Ovary (tissue), 9 donors: ENCODE data around the gene TNKS2. TPM values are rescaled to one million over a fixed set of nuclear protein-coding genes. Genes with fewer than 3 reads are reported as not detected.

Source experiments
- DNase-seq, 5 donors: peaks; one replicate each; pipeline ENCODE4 v3.0.0-alpha.2; 2019 to 2020
- H3K27ac ChIP-seq, 2 donors: fragments of 200-600 bp; one replicate each; pipeline versions ENCODE4 v1.5.1 to v1.8.0; 2019 to 2022
- H3K27me3 ChIP-seq: fragments of 200-600 bp; one replicate; pipeline ENCODE4 v1.8.0; 2022
- H3K36me3 ChIP-seq: fragments of 200-600 bp; sonication (generic); one replicate; pipeline ENCODE4 v1.5.1; 2019
- H3K4me1 ChIP-seq: one replicate; pipeline ENCODE4 v1.8.1; 2013; ENCODE audit warnings: mild to moderate bottlenecking, moderate library complexity; ENCODE audit not compliant: insufficient read depth
- H3K4me3 ChIP-seq: fragments of 200-600 bp; sonication (generic); one replicate; pipeline ENCODE4 v1.5.1; 2017
- H3K9me3 ChIP-seq, 2 donors: fragments of 200-600 bp in 1 of 2; sonication (generic) in 1 of 2; one replicate each; pipeline versions ENCODE4 v1.5.1 to v1.8.1; 2013 to 2019; ENCODE audit warnings: mild to moderate bottlenecking in 1 of 2, moderate library complexity in 1 of 2
- CTCF ChIP-seq, 3 donors: fragments of 450-650 bp in 2 of 3; fragments of 200-600 bp in 1 of 3; IDR thresholded peaks; one replicate each; pipeline versions ENCODE4 v1.5.1 to v1.8.0; 2016 to 2022; ENCODE audit warnings: antibody characterized with exemption in 3 of 3, mild to moderate bottlenecking in 1 of 3
- EP300 ChIP-seq: sonication (generic); formaldehyde crosslinking; IDR thresholded peaks from one replicate; pipeline ENCODE4 v1.6.1; 2017; ENCODE audit warnings: antibody characterized with exemption
- POLR2A ChIP-seq: fragments of 450-650 bp; IDR thresholded peaks from one replicate; pipeline ENCODE4 v1.6.1; 2017; ENCODE audit warnings: antibody characterized with exemption, mild to moderate bottlenecking, moderate library complexity
- WGBS, 3 donors: extraction: QIAGEN DNeasy Blood & Tissue Kit in 1 of 3; methylation state at CpG; one replicate each; pipeline versions ENCODE4 v1.1.5 to v1.1.7; 2013 to 2017; 5-methylcytosine and 5-hydroxymethylcytosine counted together
- intact Hi-C, 4 donors: fragments of 100-400 bp; cut with DNase I; formaldehyde crosslinking; loops; one replicate each; pipeline versions ENCODE4 v1.11.0 to v1.15.1; 2022 to 2023
- polyA plus RNA-seq, 2 donors: library from polyadenylated mRNA; stranded (reverse); fragments of 200-250 nt in 1 of 2; fragments of 350-450 nt in 1 of 2; fragmentation: Illumina TruSeq in 1 of 2; extraction: RNeasy Lipid Tissue Mini Kit (QIAGEN cat#74804) in 1 of 2; gene quantifications; one replicate each; pipeline ENCODE4 v1.2.3, GENCODE V29; 2013 to 2014
- total RNA-seq, 7 donors: library from RNA; depleted of rRNA in 2 of 7; stranded (reverse); fragments of >200 nt in 2 of 7; fragmentation: NEBNext Ultra II Directional in 3 of 7; extraction: Animal tissue kit (Norgen Biotek cat#: 25700) in 3 of 7; gene quantifications; one replicate each; pipeline versions ENCODE4 v1.1.0 to v1.2.4, GENCODE V29; 2016 to 2023
- donor health status: DM: no; HTN: no; CAD: no; lungs with moderate emphysema.
- donor health status: DM: no; HTN: no; CAD: no.
- donor health status: Bipolar disorder and iron deficiency.
- donor health status: DM: yes; HTN: yes; CAD: no.
- donor health status: DM: no; HTN: no; CAD: no.
- donor health status: DM: yes; HTN: yes; CAD: no.

TNKS2 gene
- total and polyA plus RNA-seq, 9 donors, result 19.4 to 52.6 (median 42.8) TPM

GRCh38 chr10:91768123-91768522 lies 30.1 kb upstream of the TNKS2 start:
- Histone ChIP-seq H3K4me3 (no peak overlapping the region), H3K36me3 (no peaks in the 10 kb centered on the region), H3K9me3 (no peaks in the 10 kb centered on the region), H3K4me1 (no peaks in the 10 kb centered on the region), H3K27me3 (no peaks in the 10 kb centered on the region), H3K27ac (no peak overlapping the region)
- intact Hi-C loops, result loop anchor here in 3 of 4 donors (10.0 kb wide), 1 partner anchor 147 kb away; no protein-coding TSS in a partner anchor
- 87 to 94% (median 93%) methylated on average over 3 of the region's 3 CpGs for WGBS, 3 donors
- TF ChIP-seq CTCF (IDR thresholded peaks at IDR 0.05) (no peak), POLR2A (no peak), EP300 (no peak)
- DNase-seq, result no peak

- no peak for DNase-seq
- intact Hi-C loops, result no loop called here
- Histone ChIP-seq H3K4me3 (no peak overlapping the region), H3K4me1 (no peaks in the 10 kb centered on the region), H3K27me3 (no peaks in the 10 kb centered on the region), H3K9me3 (no peaks in the 10 kb centered on the region), H3K27ac (no peak overlapping the region), H3K36me3 (no peaks in the 10 kb centered on the region)
- WGBS, 3 donors, result 34 to 43% (median 41%) methylated on average over 1 of the region's 1 CpG
- no peak for TF ChIP-seq POLR2A
- no peak for TF ChIP-seq EP300
- no peak for TF ChIP-seq CTCF (IDR thresholded peaks at IDR 0.05)
Measured at GRCh38 chr10:91771907-91772306, 26.3 kb upstream of the TNKS2 start.

GRCh38 chr10:91772461-91772860 lies 25.8 kb upstream of the TNKS2 start:
- TF ChIP-seq CTCF (IDR thresholded peaks at IDR 0.05), result no peak
- no peak for TF ChIP-seq EP300
- no peak for TF ChIP-seq POLR2A

GRCh38 chr10:91772869-91773268 lies 25.4 kb upstream of the TNKS2 start:
- Histone ChIP-seq H3K4me3 (no peak overlapping the region), H3K27me3 (no peaks in the 10 kb centered on the region), H3K27ac (no peak overlapping the region), H3K9me3 (no peaks in the 10 kb centered on the region), H3K4me1 (no peaks in the 10 kb centered on the region), H3K36me3 (no peaks in the 10 kb centered on the region)
- no peak for DNase-seq
- intact Hi-C loops, result no loop called here
- TF ChIP-seq POLR2A (no peak), EP300 (no peak), CTCF (IDR thresholded peaks at IDR 0.05) (no peak)
- WGBS, 3 donors, result 78 to 86% (median 84%) methylated on average over 1 of the region's 1 CpG

More at GRCh38 chr10:91772461-91772860, 25.8 kb upstream of the TNKS2 start:
- DNase-seq, result no peak
- H3K27ac ChIP-seq, result no peak overlapping the region
- no peak overlapping the region for H3K4me3 ChIP-seq
- H3K36me3 ChIP-seq, result no peaks in the 10 kb centered on the region
- intact Hi-C loops, result no loop called here
- 89 to 93% (median 91%) methylated on average over 2 of the region's 2 CpGs for WGBS, 3 donors
- H3K9me3 ChIP-seq, result no peaks in the 10 kb centered on the region
- H3K27me3 ChIP-seq, result no peaks in the 10 kb centered on the region
- no peaks in the 10 kb centered on the region for H3K4me1 ChIP-seq
